Subcutaneous adipose tissue (tissue), 4 donors: ENCODE measurements around the gene MAPK8. TPM values are rescaled to one million over a fixed set of nuclear protein-coding genes. Genes with fewer than 3 reads are reported as not detected.

Source experiments
- total RNA-seq, 4 donors: library from RNA; depleted of rRNA; stranded (reverse); fragments of >200 nt; gene quantifications; one replicate each; pipeline ENCODE4 v1.1.0, GENCODE V29; 2016
- TF ChIP-seq, protein P1 (sequence below): fragments of 450-650 bp; IDR thresholded peaks from one replicate; pipeline ENCODE4 v1.5.1; 2016; ENCODE audit warnings: low read depth, mild to moderate bottlenecking, control low read depth, antibody characterized with exemption, moderate library complexity

Gene MAPK8
- total RNA-seq: 10 to 100 TPM; 34.1 to 72.2 (median 36.5) TPM

GRCh38 chr10:48306265-48306869 is at the start of gene MAPK8:
Gene MAPK8, plus strand, starts transcription at chr10:48306677. Its CDS starts 94,984 bp downstream, at chr10:48401661.
- TF ChIP-seq, protein P1, sequence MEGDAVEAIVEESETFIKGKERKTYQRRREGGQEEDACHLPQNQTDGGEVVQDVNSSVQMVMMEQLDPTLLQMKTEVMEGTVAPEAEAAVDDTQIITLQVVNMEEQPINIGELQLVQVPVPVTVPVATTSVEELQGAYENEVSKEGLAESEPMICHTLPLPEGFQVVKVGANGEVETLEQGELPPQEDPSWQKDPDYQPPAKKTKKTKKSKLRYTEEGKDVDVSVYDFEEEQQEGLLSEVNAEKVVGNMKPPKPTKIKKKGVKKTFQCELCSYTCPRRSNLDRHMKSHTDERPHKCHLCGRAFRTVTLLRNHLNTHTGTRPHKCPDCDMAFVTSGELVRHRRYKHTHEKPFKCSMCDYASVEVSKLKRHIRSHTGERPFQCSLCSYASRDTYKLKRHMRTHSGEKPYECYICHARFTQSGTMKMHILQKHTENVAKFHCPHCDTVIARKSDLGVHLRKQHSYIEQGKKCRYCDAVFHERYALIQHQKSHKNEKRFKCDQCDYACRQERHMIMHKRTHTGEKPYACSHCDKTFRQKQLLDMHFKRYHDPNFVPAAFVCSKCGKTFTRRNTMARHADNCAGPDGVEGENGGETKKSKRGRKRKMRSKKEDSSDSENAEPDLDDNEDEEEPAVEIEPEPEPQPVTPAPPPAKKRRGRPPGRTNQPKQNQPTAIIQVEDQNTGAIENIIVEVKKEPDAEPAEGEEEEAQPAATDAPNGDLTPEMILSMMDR: no peak

DNA sequence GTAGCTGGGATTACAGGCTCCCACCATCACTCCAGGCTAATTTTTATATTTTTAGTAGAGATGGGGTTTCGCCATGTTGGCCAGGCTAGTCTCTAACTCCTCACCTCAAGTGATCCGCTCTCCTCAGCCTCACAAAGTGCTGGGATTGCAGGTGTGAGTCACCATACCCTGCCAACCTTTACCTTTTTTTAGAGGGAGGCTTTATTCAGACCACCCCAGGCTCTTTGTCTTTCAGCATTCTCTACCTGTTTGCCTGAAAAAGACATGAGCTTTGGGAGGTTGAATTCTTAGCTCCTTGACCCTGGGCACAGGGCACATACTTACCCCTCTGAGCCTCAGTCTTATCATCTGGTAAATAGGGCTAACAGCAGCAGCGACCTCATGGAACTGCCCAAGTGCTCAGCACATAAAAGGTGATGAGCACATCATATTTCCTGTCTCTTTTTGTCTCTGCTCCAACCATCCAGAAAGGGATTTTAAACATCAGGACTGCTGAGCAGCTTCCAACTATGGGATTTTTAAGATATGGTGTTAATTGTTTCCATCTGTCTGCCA is 49.0 kb upstream of the MAPK8 start:
- TF ChIP-seq, protein P1: no peak

- TF ChIP-seq, protein P1: no peak
Measured at GRCh38 chr10:48258105-48258504, 48.4 kb upstream of the MAPK8 start.

GRCh38 chr10:48266528-48266927 is 39.9 kb upstream of the MAPK8 start:
- TF ChIP-seq, protein P1: no peak

- TF ChIP-seq, protein P1: no peak
Measured at GRCh38 chr10:48271047-48271730, 35.3 kb upstream of the MAPK8 start.

DNA sequence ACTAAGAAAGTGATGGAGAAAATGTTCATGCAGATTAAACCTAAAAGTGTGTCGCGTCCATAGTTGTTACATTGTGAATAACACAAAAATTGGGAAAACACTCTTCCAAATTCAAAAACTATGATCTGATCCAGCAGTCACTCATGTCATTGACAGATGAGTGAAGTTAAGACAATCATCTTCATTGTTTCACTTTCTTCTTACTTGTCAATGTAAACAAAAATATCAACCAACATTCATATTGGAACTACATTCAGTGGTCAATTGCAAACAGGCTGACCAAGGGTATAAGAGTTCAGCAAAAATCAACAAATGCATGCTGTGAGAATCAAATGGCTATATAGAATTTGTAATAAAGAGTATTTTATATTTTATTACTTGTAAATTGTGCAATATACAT is 33.8 kb upstream of the MAPK8 start:
- TF ChIP-seq, protein P1: no peak

DNA sequence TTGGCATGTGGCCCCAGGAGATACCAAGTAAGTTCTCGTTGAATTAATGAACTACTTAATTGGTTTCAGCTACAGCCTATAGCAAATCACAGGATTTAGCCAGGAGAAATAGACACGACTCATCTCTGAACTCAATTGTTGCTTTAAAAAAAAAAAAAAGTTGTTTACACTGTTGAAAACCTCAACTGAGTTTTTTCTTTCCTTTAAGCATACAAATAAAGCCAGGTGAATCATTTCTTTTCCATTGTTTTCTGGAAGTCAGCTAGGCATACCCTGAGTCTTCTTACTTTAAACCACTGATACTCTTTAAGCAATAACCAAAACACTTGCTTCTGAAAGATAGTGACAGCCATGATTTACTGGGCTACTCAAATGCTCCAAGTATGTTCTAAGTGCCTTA is 32.7 kb upstream of the MAPK8 start:
- TF ChIP-seq, protein P1: no peak
